ENCODE results near the gene FOXJ2.
"Not testable (repeated sequence)": the region's sequence is repeated elsewhere in the genome, so short reads cannot be mapped to it uniquely, and the experiment has no call there.

GRCh38 chr12:8071820-8072219 is 39.3 kb downstream of the FOXJ2 start:
- TF ChIP-seq, protein P1, sequence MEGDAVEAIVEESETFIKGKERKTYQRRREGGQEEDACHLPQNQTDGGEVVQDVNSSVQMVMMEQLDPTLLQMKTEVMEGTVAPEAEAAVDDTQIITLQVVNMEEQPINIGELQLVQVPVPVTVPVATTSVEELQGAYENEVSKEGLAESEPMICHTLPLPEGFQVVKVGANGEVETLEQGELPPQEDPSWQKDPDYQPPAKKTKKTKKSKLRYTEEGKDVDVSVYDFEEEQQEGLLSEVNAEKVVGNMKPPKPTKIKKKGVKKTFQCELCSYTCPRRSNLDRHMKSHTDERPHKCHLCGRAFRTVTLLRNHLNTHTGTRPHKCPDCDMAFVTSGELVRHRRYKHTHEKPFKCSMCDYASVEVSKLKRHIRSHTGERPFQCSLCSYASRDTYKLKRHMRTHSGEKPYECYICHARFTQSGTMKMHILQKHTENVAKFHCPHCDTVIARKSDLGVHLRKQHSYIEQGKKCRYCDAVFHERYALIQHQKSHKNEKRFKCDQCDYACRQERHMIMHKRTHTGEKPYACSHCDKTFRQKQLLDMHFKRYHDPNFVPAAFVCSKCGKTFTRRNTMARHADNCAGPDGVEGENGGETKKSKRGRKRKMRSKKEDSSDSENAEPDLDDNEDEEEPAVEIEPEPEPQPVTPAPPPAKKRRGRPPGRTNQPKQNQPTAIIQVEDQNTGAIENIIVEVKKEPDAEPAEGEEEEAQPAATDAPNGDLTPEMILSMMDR (IDR thresholded peaks at IDR 0.05; ENCODE audit: low read length) = not testable (repeated sequence)
- not testable (repeated sequence) for TF ChIP-seq EZH2 (optimal IDR thresholded peaks at IDR 0.05; ENCODE audit: low read depth, low read length)
